IPS-18c (cell line): ENCODE measurements around the gene RNF112.
"Not testable (repeated sequence)": the region's sequence is repeated elsewhere in the genome, so short reads cannot be mapped to it uniquely, and the experiment has no call there.

ENCODE experiments used
- H3K4me3 ChIP-seq: 2 replicates; pipeline ENCODE4 v1.7.0; 2013; ENCODE audit warnings: low read depth, mild to moderate bottlenecking, low read length, moderate library complexity; ENCODE audit not compliant: insufficient read depth
- H3K9me3 ChIP-seq: one replicate; pipeline ENCODE4 v1.6.1; 2013; ENCODE audit warnings: mild to moderate bottlenecking, low read length, moderate library complexity; ENCODE audit not compliant: control insufficient read depth, insufficient read depth

Gene RNF112

GRCh38 chr17:19415806-19416775 lies 5.1 kb downstream of the RNF112 start:
- Histone ChIP-seq H3K9me3 (no peaks in the 10 kb centered on the region), H3K4me3 (no peak overlapping the region)

- Histone ChIP-seq H3K4me3 (no peak overlapping the region), H3K9me3 (no peaks in the 10 kb centered on the region)
Observed at GRCh38 chr17:19417611-19418010, 6.6 kb downstream of the RNF112 start.

GRCh38 chr17:19418251-19418992 lies 7.4 kb downstream of the RNF112 start:
- H3K9me3 ChIP-seq = no peaks in the 10 kb centered on the region
- H3K4me3 ChIP-seq = no peak overlapping the region

DNA sequence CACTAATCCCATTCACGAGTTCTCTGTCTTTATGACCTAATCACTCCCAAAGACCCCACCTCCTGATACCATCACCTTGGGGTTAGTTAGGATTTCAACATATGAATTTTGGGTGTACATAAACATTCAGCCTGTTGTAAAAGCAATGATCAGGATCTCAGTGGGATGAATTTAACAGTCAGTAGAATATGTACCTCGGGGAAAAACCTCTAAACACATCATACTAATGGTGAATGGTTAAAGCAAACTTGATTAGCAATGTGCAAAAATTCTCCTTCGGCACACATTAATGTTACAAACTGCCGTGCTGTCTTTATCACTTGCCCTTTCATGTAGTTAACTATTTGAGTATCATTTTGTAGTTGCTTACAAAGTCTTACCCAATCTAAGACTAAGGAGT lies 10.2 kb downstream of the RNF112 start:
- H3K9me3 ChIP-seq = no peaks in the 10 kb centered on the region
- no peak overlapping the region for H3K4me3 ChIP-seq

DNA sequence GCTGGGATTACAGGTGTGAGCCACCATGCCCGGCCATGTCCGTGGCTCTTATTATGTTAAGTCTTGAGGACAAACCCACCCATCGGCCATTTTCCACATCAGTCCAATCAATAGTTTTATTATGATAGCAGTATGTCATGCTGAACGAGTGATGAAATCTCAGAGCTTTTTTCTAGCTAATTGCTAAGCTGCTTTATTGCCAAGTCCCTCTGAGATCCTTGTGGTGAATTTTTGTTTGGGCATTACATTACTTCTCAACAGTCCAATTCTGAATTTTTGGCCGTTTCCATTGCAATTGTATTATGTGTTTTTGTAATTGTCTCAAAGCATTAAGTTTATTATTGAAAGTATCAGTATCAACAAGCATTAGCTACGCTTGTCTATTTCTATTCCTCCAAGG lies 10.9 kb downstream of the RNF112 start:
- no peak overlapping the region for H3K4me3 ChIP-seq
- no peaks in the 10 kb centered on the region for H3K9me3 ChIP-seq

DNA sequence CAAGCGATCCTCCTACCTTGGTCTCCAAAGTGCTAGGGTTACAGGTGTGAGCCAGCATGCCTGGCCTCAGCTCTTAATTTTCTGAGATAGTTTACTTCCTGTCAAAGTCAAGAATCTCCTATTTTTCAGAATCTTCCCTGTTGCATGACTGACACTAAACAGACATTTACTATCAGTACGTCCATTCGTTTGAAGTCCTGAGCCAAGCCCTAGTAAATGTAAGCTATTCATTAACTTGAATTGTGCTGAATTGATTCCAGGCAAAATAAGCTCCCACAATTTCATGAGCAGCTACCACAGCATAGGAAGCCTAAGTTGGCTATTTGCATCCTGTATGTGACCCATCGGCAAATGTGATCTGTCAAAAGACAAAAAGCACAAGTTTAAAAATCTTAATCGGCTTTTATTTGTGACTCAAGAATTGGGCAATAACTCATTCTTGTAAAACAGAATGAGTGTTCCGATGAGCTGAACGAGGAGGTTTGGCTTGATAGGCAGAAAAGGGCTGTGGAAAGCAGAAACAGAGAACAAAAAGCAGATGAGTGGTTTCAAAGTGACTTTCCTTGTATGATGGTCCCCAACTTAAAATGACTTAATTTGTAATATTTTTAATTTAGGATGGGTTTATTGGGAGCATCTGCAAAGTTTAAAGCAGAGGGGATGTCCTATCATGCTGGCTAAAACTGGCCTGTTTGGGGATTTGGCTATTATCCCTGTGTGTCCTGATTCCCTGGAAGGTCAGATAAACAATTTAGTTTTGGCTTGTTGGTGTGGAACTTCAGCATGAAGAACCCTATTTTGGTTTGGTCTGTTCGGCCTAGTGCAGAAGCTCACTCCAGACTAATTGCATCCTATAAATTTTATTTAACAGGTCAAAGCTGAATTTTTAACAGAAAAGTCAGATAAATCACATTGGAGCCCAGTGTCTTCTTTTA lies 14.2 kb downstream of the RNF112 start:
- no peak overlapping the region for H3K4me3 ChIP-seq
- no peaks in the 10 kb centered on the region for H3K9me3 ChIP-seq

DNA sequence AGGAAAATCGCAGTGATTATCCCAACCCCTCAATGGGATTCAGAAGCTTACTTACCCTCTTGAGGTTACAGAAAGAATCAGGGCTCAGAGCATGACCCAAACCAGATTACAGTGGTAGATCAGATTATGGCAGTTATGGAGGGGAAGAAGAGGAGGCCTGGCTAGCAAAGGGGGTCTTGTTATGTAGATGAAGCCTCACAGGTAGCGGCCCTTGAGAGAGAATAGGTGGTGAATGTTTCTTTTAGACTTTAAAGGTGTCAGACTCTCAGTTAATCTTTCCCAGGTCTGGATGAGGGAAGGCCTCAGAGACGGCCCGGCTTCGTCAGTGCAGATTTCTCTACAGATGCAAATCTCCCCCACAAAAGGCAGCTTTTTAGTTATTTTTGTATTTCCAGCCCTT lies 15.6 kb downstream of the RNF112 start:
- Histone ChIP-seq H3K9me3 (no peaks in the 10 kb centered on the region), H3K4me3 (no peak overlapping the region)

- H3K4me3 ChIP-seq = no peak overlapping the region
Observed at GRCh38 chr17:19431691-19432090, 20.7 kb downstream of the RNF112 start.

GRCh38 chr17:19433255-19433654 lies 22.2 kb downstream of the RNF112 start:
- no peak overlapping the region for H3K4me3 ChIP-seq
- H3K9me3 ChIP-seq = no peaks in the 10 kb centered on the region

More at GRCh38 chr17:19431691-19432090, 20.7 kb downstream of the RNF112 start:
- H3K9me3 ChIP-seq = no peaks in the 10 kb centered on the region

DNA sequence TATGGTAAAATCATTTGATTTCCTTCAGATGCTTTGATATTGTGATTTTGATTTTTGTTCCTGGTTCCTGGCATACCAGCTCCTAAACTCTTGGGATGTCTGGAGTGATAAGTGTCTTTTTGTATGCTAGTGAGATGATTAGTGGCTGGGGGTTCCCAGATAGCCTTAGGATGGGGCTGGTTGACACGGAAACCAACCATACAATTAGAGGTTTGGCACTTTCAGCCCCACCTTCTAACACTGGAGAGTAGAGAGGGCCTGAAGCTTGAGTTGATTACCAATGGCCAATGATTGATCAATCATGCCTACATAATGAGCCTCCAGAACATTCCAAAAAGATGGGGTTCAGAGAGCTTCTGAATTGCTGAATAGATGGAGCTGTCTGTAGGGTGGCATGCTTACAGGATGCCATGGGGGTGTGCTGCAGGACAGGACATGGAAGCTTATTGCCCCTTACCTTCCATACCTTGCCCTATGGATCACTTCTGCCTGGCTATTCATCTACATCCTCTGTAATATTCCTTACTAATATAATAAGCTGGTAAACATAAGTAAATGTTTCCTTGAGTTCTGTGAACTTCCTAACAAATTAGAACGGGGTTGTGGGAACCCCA lies 22.8 kb downstream of the RNF112 start:
- Histone ChIP-seq H3K9me3 (no peaks in the 10 kb centered on the region), H3K4me3 (no peak overlapping the region)

DNA sequence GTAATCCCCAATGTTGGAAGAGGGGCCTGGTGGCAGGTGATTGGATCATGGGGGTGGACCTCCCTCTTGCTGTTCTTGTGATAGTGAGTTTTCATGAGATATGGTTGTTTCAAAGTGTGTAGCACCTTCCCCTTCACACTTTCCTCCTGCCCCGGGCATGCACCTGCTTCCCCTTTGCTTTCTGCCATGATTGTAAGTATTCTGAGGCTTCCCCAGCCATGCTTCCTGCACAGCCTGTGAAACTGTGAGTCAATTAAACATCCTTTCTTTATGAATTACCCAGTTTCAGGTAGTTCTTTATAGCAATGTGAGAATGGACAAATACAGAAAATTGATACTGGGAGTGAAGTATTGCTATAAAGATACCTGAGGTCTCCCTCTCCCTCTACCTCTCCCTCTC lies 29.4 kb downstream of the RNF112 start:
- peaks cover 7% of the 10 kb centered on the region for H3K9me3 ChIP-seq
- no peak overlapping the region for H3K4me3 ChIP-seq

- not testable (repeated sequence) for H3K4me3 ChIP-seq
Observed at GRCh38 chr17:19441288-19441687, 30.3 kb downstream of the RNF112 start.

DNA sequence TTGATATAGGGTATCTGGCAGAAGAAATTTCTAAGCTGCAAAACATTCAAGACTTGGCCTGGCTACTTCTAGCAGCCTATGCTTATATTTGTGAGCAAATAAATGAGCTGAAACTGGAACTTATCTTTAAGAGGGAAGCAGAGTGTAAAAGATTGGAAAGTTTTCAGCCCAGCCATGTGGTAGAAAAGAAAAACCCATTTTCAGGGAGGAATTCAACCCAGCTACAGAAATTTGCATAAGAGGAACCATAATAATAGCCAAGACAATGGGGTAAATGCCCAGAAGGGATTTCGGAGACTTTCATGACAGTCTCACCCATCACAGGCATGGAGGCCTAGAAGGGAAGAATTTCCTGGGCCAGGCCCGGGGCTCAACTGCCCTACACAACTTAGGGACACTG lies 31.7 kb downstream of the RNF112 start:
- no peak overlapping the region for H3K4me3 ChIP-seq

More at GRCh38 chr17:19441288-19441687, 30.3 kb downstream of the RNF112 start:
- H3K9me3 ChIP-seq = not testable (repeated sequence)

DNA sequence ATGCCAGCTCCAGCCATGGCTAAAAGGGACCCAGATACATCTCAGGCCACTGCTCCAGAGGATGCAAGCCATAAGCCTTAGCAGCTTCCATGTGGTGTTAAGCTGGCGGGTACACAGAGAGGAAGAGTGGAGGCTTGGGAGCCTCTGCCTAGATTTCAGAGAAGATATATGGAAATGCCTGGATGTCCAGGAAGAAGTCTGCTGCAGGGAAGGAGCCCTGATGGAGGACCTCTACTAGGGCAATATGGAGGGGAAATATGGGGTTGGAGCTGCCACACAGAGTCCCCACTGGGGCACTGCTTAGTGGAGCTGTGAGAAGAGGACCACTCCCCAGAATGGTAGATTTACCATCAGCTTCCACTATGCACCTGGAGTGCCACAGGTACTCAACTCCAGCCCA lies 32.1 kb downstream of the RNF112 start:
- H3K9me3 ChIP-seq = peaks cover 7% of the 10 kb centered on the region

More for the DNA sequence above, 31.7 kb downstream of the RNF112 start:
- peaks cover 7% of the 10 kb centered on the region for H3K9me3 ChIP-seq

DNA sequence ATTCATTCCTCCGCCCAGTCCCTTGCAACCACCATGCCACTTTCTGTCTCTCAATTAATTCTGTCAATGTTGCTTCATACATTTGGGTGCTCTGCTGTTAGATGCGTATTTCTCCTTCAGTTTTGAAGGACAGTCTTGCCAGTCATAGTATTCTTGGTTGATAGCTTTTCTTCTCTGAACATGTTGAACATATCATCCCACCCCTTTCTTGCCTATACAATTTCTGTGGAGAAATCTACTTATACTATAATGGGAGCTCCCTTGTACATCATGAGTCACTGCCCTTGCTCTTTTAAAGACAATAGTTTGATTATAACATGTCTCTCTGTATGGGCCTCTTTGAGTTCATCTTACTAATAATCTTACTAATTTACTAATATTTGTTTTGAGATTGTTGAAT lies 34.1 kb downstream of the RNF112 start:
- Histone ChIP-seq H3K9me3 (peaks cover 7% of the 10 kb centered on the region), H3K4me3 (no peak overlapping the region)

More for the DNA sequence above, 32.1 kb downstream of the RNF112 start:
- H3K4me3 ChIP-seq = no peak overlapping the region

DNA sequence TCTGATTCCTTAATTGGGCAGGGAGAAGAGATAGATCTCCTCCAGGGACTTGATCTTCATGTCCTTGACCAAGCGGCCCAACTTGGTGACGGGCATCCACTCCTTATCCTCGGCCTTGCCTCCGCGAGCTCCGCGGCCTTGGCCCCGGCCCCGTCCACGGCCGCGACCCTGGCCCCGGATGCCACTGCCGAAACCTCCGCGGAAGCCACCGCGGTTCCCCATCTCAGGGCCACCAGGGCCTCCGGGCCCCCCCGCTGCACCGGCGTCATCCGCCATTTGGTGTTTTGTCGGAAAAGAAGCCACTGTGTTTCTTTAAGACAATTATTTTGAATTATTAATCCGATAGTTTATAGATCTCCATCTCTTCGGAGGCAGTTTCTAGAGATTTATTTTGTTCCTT lies 35.5 kb downstream of the RNF112 start:
- not testable (repeated sequence) for H3K4me3 ChIP-seq

More for the DNA sequence above, 35.5 kb downstream of the RNF112 start:
- H3K9me3 ChIP-seq = not testable (repeated sequence)
